ENCODE results near the gene DENND4B.
A peak's percentile ranks its signal among the peaks of the same experiment; 100 is the strongest.
"Not testable (repeated sequence)": the region's sequence is repeated elsewhere in the genome, so short reads cannot be mapped to it uniquely, and the experiment has no call there.

Gene DENND4B

GRCh38 chr1:153921080-153921802, 25.3 kb downstream of the DENND4B start:
- no peak for TF ChIP-seq CTCF (IDR thresholded peaks at IDR 0.05; ENCODE audit: low read depth, low read length)
- DNase-seq (ENCODE audit: low read depth in 2 of 2), result no peak
- peak overlapping the region; percentile 94 to 96 for H3K4me3 ChIP-seq (replicated peaks in 1 of 2; ENCODE audit: low read depth in 2 of 2, low read length in 2 of 2)

GRCh38 chr1:153919876-153920852, 26.4 kb downstream of the DENND4B start:
- TF ChIP-seq CTCF (IDR thresholded peaks at IDR 0.05; ENCODE audit: low read depth, low read length), result peak; percentile 38
- H3K4me3 ChIP-seq (replicated peaks in 1 of 2; ENCODE audit: low read depth in 2 of 2, low read length in 2 of 2), result peak overlapping the region in 1 of 2 donors; percentile 5
- peak; percentile 41 to 44 for DNase-seq (ENCODE audit: low read depth in 2 of 2)

GRCh38 chr1:153916297-153916696, 30.2 kb downstream of the DENND4B start:
- no peak overlapping the region for H3K4me3 ChIP-seq (replicated peaks in 1 of 2; ENCODE audit: low read depth in 2 of 2, low read length in 2 of 2)
- TF ChIP-seq CTCF (IDR thresholded peaks at IDR 0.05; ENCODE audit: low read depth, low read length), result no peak
- no peak for DNase-seq (ENCODE audit: low read depth in 2 of 2)

- DNase-seq (ENCODE audit: low read depth in 2 of 2), result no peak
- TF ChIP-seq CTCF (IDR thresholded peaks at IDR 0.05; ENCODE audit: low read depth, low read length), result no peak
- H3K4me3 ChIP-seq (replicated peaks in 1 of 2; ENCODE audit: low read depth in 2 of 2, low read length in 2 of 2), result no peak overlapping the region
Observed at GRCh38 chr1:153912349-153912748, 34.2 kb downstream of the DENND4B start.

- DNase-seq (ENCODE audit: low read depth in 2 of 2); H3K4me3 ChIP-seq (replicated peaks in 1 of 2; ENCODE audit: low read depth in 2 of 2, low read length in 2 of 2): not testable (repeated sequence)
Observed at GRCh38 chr1:153910560-153910959, 36.0 kb downstream of the DENND4B start.

GRCh38 chr1:153908071-153908470, 38.4 kb downstream of the DENND4B start:
- no peak for TF ChIP-seq CTCF (IDR thresholded peaks at IDR 0.05; ENCODE audit: low read depth, low read length)
- DNase-seq (ENCODE audit: low read depth in 2 of 2), result no peak
- H3K4me3 ChIP-seq (replicated peaks in 1 of 2; ENCODE audit: low read depth in 2 of 2, low read length in 2 of 2), result no peak overlapping the region

GRCh38 chr1:153907134-153907533, 39.4 kb downstream of the DENND4B start:
- no peak for DNase-seq (ENCODE audit: low read depth in 2 of 2)
- H3K4me3 ChIP-seq (replicated peaks in 1 of 2; ENCODE audit: low read depth in 2 of 2, low read length in 2 of 2), result no peak overlapping the region
- TF ChIP-seq CTCF (IDR thresholded peaks at IDR 0.05; ENCODE audit: low read depth, low read length), result no peak
